ENCODE measurements around the gene CBR3.

The CBR3 gene

DNA sequence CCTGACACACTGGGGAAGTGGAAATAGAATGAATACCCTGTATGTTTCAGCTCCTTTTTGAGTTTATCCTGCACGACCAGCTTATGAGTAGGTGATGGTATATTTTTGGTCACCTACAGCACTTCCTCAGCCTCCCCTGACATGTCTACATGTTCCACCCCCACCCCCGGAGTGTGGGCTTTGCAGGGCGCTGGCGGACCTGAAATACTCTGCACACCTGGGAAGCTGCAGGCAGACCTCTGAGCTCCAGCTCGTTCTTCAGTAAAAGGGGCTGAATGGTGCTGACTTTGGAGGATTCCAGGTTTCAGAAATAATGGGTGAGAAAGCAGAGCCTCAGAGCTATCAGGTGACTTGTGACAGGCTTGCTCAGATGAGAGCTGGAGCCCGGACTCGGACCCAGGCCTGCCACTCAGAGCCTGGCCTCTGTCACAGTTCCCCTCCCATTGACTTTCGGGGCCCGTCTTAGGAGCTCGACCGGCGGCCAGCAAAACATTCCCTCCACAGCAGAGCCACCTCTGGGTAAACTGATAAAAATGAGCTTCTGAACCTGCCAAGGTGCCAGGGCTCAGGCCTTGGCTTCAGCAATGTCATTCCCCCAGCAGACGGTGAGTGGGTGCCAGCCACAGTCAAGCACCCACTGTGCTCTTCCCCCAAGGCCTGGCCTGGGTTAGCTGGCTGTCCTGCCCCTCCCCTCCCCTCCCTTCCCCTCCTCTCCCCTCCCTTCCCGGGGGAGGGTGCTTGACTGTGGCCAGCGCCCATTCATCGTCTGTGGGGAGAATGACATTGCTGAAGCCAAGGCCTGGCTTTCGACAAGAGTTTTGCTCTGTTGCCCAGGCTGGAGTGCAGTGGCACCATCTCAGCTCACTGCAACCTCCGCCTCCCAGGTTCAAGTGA lies 51.9 kb downstream of the CBR3 start:
- DNase-seq (no peak), ATAC-seq (replicated peaks) (no peak)
- no peak overlapping the region for H3K27ac Mint-ChIP-seq
- H3K4me3 Mint-ChIP-seq = no peak overlapping the region
- no peaks in the 10 kb centered on the region for H3K27me3 Mint-ChIP-seq
- no peaks in the 10 kb centered on the region for H3K9me3 Mint-ChIP-seq
- peaks cover 0 to 14% of the 10 kb centered on the region in 2 donors for H3K4me1 Mint-ChIP-seq (ENCODE audit: low read depth in 2 of 2)
- peaks cover 9% of the 10 kb centered on the region for H3K36me3 Mint-ChIP-seq (ENCODE audit: insufficient read depth)

DNA sequence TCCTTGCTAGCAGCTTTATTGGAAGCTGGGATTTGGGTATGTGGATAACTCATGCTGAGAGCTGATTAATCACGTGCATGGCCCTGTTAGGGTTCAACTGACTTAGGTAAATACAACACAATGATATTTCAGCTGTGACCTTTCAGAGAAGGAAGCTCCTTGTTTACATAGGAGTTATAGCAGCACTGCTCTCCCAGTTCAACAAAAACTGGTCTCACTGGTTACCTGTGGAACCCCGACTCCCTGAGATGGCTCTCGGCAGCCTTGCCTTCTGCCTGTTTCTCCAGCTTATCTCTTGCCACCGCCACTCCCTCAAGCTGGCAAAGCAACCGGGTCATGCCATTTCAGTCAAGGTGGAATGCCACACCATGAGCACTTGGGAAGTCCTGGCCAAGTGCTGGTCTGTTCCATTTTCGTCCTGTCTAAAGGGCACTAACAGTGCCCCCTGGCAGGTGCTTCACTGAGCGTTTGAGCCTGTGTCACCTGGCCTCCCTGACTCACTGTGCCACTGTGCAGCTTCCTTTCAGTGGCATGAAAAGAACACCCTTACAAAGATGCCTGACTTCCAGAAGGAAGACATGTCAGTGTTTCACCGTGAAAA lies 53.3 kb downstream of the CBR3 start:
- no peak for ATAC-seq (replicated peaks)

DNA sequence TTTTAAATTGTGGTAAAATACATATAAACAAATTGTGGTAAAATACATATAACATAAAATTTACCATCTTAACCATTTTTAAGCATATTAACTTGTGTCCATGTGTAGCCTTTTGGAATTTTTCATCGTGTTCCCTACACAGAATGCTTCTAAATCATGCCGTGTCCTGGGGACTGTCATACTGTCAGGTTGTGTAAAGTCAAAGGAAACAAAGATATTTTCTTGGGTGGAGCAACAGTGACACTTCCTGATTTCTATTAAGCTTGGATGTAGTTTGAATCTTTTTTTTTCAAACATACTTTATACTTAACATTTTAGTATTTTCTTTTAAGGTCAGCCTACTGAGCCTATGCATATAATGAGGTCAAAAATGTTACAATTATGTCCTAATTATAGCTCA lies 54.1 kb downstream of the CBR3 start:
- no peak overlapping the region for H3K27ac Mint-ChIP-seq
- H3K27me3 Mint-ChIP-seq = no peaks in the 10 kb centered on the region
- DNase-seq (no peak), ATAC-seq (replicated peaks) (no peak)
- H3K36me3 Mint-ChIP-seq (ENCODE audit: insufficient read depth) = peaks cover 12% of the 10 kb centered on the region
- no peak overlapping the region for H3K4me3 Mint-ChIP-seq
- H3K9me3 Mint-ChIP-seq = no peaks in the 10 kb centered on the region
- peaks cover 0 to 12% of the 10 kb centered on the region in 2 donors for H3K4me1 Mint-ChIP-seq (ENCODE audit: low read depth in 2 of 2)

More for the DNA sequence above, 53.3 kb downstream of the CBR3 start:
- H3K4me3 Mint-ChIP-seq = no peak overlapping the region
- peaks cover 12% of the 10 kb centered on the region for H3K36me3 Mint-ChIP-seq (ENCODE audit: insufficient read depth)
- H3K9me3 Mint-ChIP-seq = no peaks in the 10 kb centered on the region
- peaks cover 0 to 13% of the 10 kb centered on the region in 2 donors for H3K4me1 Mint-ChIP-seq (ENCODE audit: low read depth in 2 of 2)
- peak overlapping the region in 1 of 2 donors; percentile 9 for H3K27ac Mint-ChIP-seq
- no peak for DNase-seq
- no peaks in the 10 kb centered on the region for H3K27me3 Mint-ChIP-seq

DNA sequence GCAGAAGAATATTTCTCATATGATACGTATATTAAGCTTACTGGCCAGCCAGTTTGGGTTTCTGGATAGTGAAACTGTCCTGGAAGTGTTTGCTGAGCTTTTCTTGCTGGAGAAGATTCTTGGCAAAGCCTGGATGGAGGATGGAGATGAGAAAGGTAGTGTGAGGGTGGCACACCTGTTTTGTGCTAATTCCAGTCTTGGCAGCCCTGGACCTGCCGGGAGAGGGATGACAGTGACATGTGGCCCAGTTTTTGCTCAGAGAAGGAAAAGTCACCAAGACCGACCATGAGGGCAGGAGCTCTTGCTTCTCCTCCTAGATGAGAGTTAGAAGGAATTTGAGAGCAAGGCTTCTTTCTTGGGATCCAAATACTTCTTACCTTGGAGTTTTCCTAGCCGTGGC lies 55.9 kb downstream of the CBR3 start:
- H3K4me3 Mint-ChIP-seq = no peak overlapping the region

DNA sequence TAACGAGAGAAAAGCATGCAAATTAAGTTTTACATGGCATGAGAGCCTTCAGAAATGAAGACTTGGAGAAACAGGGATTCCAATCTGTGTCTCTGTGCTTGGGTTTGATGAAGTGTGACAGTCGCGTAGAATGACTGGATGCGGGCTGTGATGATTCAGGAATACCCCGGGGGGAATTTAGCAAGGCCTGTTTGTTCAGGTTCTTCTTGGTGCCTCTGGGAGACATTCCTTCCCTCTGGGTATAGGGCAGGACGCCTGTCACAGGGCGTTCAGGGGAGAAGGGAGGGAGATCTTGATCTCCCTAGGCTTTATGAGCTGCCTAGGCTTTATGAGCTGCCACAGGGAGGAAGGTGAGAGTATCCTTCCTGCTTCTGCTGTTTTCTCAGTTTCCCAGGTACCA lies 58.3 kb downstream of the CBR3 start:
- H3K27ac Mint-ChIP-seq = no peak overlapping the region
- DNase-seq (no peak), ATAC-seq (replicated peaks) (no peak)
- H3K4me3 Mint-ChIP-seq = no peak overlapping the region
- no peaks in the 10 kb centered on the region for H3K27me3 Mint-ChIP-seq
- H3K36me3 Mint-ChIP-seq (ENCODE audit: insufficient read depth) = peaks cover 13% of the 10 kb centered on the region
- no peaks in the 10 kb centered on the region for H3K9me3 Mint-ChIP-seq
- H3K4me1 Mint-ChIP-seq (ENCODE audit: low read depth in 2 of 2) = peaks cover 3 to 10% of the 10 kb centered on the region in 2 donors

More for the DNA sequence above, 55.9 kb downstream of the CBR3 start:
- peaks cover 0 to 10% of the 10 kb centered on the region in 2 donors for H3K4me1 Mint-ChIP-seq (ENCODE audit: low read depth in 2 of 2)
- DNase-seq (no peak), ATAC-seq (replicated peaks) (no peak)
- no peaks in the 10 kb centered on the region for H3K27me3 Mint-ChIP-seq
- H3K27ac Mint-ChIP-seq = no peak overlapping the region
- no peaks in the 10 kb centered on the region for H3K9me3 Mint-ChIP-seq
- peaks cover 13% of the 10 kb centered on the region for H3K36me3 Mint-ChIP-seq (ENCODE audit: insufficient read depth)

DNA sequence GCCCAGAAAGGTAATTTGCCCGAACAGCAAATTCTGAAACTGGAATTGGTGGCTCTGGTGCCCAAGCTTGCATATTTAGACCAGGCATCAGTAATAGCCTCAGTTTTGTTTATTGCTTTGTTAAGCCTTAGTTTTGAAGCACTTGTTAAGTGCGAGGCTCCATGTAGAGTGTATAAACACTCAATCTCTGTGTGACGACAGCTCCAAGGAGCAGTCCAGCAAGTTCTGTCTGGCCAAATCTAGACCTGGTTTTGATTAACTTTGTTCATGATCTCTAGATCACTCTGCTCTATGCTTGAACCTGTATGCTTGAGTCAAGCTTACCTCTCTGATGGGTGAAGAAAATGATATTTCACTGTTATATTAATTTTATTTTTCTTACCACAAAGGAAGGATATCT lies 59.1 kb downstream of the CBR3 start:
- no peak overlapping the region for H3K4me3 Mint-ChIP-seq
- peaks cover 3 to 6% of the 10 kb centered on the region in 2 donors for H3K4me1 Mint-ChIP-seq (ENCODE audit: low read depth in 2 of 2)
- no peak for ATAC-seq (replicated peaks)
- DNase-seq = no peak
- peaks cover 13% of the 10 kb centered on the region for H3K36me3 Mint-ChIP-seq (ENCODE audit: insufficient read depth)
- no peaks in the 10 kb centered on the region for H3K9me3 Mint-ChIP-seq
- no peak overlapping the region for H3K27ac Mint-ChIP-seq
- H3K27me3 Mint-ChIP-seq = no peaks in the 10 kb centered on the region

DNA sequence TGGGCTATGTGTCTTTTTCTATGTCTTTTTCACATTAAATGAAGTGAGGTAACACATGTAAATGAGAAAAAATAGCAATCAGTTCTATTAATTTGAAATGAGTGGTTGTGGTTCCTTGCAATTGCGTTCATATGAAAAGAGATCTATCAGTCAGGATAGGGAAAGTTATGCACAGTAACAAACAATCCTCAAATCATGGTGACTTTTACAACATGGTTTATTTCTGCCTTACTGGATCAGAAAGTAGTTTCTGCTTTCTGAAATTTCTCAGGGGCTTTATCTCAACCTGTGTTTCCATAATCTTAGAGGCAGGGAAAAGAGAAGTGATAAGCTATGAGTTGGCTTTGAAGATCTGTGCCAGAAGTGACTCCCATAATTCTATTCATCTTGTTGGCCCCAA lies 60.7 kb downstream of the CBR3 start:
- H3K27ac Mint-ChIP-seq = no peak overlapping the region
- no peaks in the 10 kb centered on the region for H3K27me3 Mint-ChIP-seq
- DNase-seq (no peak), ATAC-seq (replicated peaks) (no peak)
- H3K36me3 Mint-ChIP-seq (ENCODE audit: insufficient read depth) = peaks cover 14% of the 10 kb centered on the region
- H3K4me1 Mint-ChIP-seq (ENCODE audit: low read depth in 2 of 2) = peaks cover 3 to 6% of the 10 kb centered on the region in 2 donors
- no peak overlapping the region for H3K4me3 Mint-ChIP-seq
- no peaks in the 10 kb centered on the region for H3K9me3 Mint-ChIP-seq

All from effector memory CD8-positive, alpha-beta T cell (primary cell).